Glomerular visceral epithelial cell (primary cell): Measurements from ENCODE around the gene TBK1.
A peak's percentile ranks its signal among the peaks of the same experiment; 100 is the strongest.

ENCODE experiments used
- DNase-seq: peaks from one replicate; pipeline ENCODE4 v3.0.0-alpha.2; 2016; ENCODE audit errors: extremely low spot score

TBK1 gene

GRCh38 chr12:64452559-64453329, 824 bp downstream of the TBK1 start:
- peak; percentile 60 for DNase-seq

- no peak for DNase-seq
Measured at GRCh38 chr12:64455506-64455905, 3.6 kb downstream of the TBK1 start.

- DNase-seq, result no peak
Measured at GRCh38 chr12:64456119-64456518, 4.2 kb downstream of the TBK1 start.

- DNase-seq, result no peak
Measured at GRCh38 chr12:64457032-64457431, 5.1 kb downstream of the TBK1 start.

GRCh38 chr12:64457466-64457865, 5.5 kb downstream of the TBK1 start:
- no peak for DNase-seq

GRCh38 chr12:64457923-64458322, 6.0 kb downstream of the TBK1 start:
- DNase-seq, result no peak

GRCh38 chr12:64459394-64459891, 7.5 kb downstream of the TBK1 start:
- DNase-seq, result no peak

- DNase-seq, result peak; percentile 85
Measured at GRCh38 chr12:64461634-64462414, 9.9 kb downstream of the TBK1 start.

- no peak for DNase-seq
Measured at GRCh38 chr12:64466178-64466577, 14.3 kb downstream of the TBK1 start.

- DNase-seq, result no peak
Measured at GRCh38 chr12:64468966-64469365, 17.0 kb downstream of the TBK1 start.

- DNase-seq, result no peak
Measured at GRCh38 chr12:64469455-64470142, 17.7 kb downstream of the TBK1 start.

- DNase-seq, result no peak
Measured at GRCh38 chr12:64470495-64470894, 18.6 kb downstream of the TBK1 start.

GRCh38 chr12:64473176-64473575, 21.3 kb downstream of the TBK1 start:
- no peak for DNase-seq

GRCh38 chr12:64475518-64475917, 23.6 kb downstream of the TBK1 start:
- DNase-seq, result no peak

- no peak for DNase-seq
Measured at GRCh38 chr12:64476844-64477243, 24.9 kb downstream of the TBK1 start.

- no peak for DNase-seq
Measured at GRCh38 chr12:64478661-64479060, 26.7 kb downstream of the TBK1 start.

- DNase-seq, result no peak
Measured at GRCh38 chr12:64480148-64480547, 28.2 kb downstream of the TBK1 start.

- DNase-seq, result no peak
Measured at GRCh38 chr12:64486657-64487056, 34.7 kb downstream of the TBK1 start.

- DNase-seq, result no peak
Measured at GRCh38 chr12:64491718-64492117, 39.8 kb downstream of the TBK1 start.

GRCh38 chr12:64493513-64493912, 41.6 kb downstream of the TBK1 start:
- DNase-seq, result no peak

GRCh38 chr12:64494998-64495729, 43.2 kb downstream of the TBK1 start:
- DNase-seq, result no peak
